HEK293 (cell line): ENCODE results near the gene RRAS.

Experiments used
- ELK4 ChIP-seq: IDR thresholded peaks from 2 replicates; pipeline ENCODE4 v1.6.1; 2011; ENCODE audit warnings: mild to moderate bottlenecking, low read depth, low read length, borderline replicate concordance
- GLIS2 ChIP-seq: fragments of 450-650 bp; formaldehyde crosslinking; IDR thresholded peaks from 2 replicates; pipeline ENCODE4 v1.5.1; 2016; ENCODE audit warnings: missing biosample characterization, missing genetic modification characterization
- IKZF3 ChIP-seq: fragments of 450-650 bp; IDR thresholded peaks from 2 replicates; pipeline ENCODE4 v1.5.0; 2018; ENCODE audit warnings: missing biosample characterization, mild to moderate bottlenecking, missing genetic modification characterization, moderate library complexity
- KLF7 ChIP-seq: fragments of 450-650 bp; formaldehyde crosslinking; IDR thresholded peaks from 2 replicates; pipeline ENCODE4 v1.5.1; 2016; ENCODE audit warnings: missing biosample characterization, missing genetic modification characterization, borderline replicate concordance
- PATZ1 ChIP-seq: fragments of 450-650 bp; formaldehyde crosslinking; IDR thresholded peaks from 2 replicates; pipeline ENCODE4 v1.5.1; 2016; ENCODE audit warnings: missing biosample characterization, missing genetic modification characterization
- PRDM1 ChIP-seq: fragments of 450-650 bp; formaldehyde crosslinking; IDR thresholded peaks from 2 replicates; pipeline ENCODE4; 2016; ENCODE audit warnings: missing biosample characterization, missing genetic modification characterization
- PRDM10 ChIP-seq: fragments of 450-650 bp; formaldehyde crosslinking; IDR thresholded peaks from 2 replicates; pipeline ENCODE4 v1.5.1; 2016; ENCODE audit warnings: missing biosample characterization, missing genetic modification characterization
- ZBTB10 ChIP-seq: fragments of 450-650 bp; formaldehyde crosslinking; IDR thresholded peaks from 2 replicates; pipeline ENCODE4 v1.5.1; 2016; ENCODE audit warnings: missing biosample characterization, missing genetic modification characterization
- ZBTB26 ChIP-seq: fragments of 450-650 bp; formaldehyde crosslinking; optimal IDR thresholded peaks from 2 replicates; pipeline ENCODE3; 2016; ENCODE audit warnings: missing biosample characterization, mild to moderate bottlenecking, missing genetic modification characterization
- ZBTB44 ChIP-seq: fragments of 450-650 bp; IDR thresholded peaks from 2 replicates; pipeline ENCODE4 v1.5.1; 2018; ENCODE audit warnings: missing biosample characterization, mild to moderate bottlenecking, missing genetic modification characterization
- ZEB2 ChIP-seq: fragments of 450-650 bp; formaldehyde crosslinking; IDR thresholded peaks from 2 replicates; pipeline ENCODE4 v1.5.1; 2016; ENCODE audit warnings: missing biosample characterization, missing genetic modification characterization
- ZFP37 ChIP-seq: fragments of 450-650 bp; formaldehyde crosslinking; IDR thresholded peaks from 2 replicates; pipeline ENCODE4 v1.5.1; 2016; ENCODE audit warnings: missing biosample characterization, missing genetic modification characterization
- ZFP69B ChIP-seq: fragments of 450-650 bp; formaldehyde crosslinking; IDR thresholded peaks from 2 replicates; pipeline ENCODE4 v1.5.1; 2016; ENCODE audit warnings: missing biosample characterization, missing genetic modification characterization
- ZNF2 ChIP-seq: fragments of 450-650 bp; formaldehyde crosslinking; IDR thresholded peaks from 2 replicates; pipeline ENCODE4 v1.5.1; 2016; ENCODE audit warnings: missing biosample characterization, missing genetic modification characterization
- ZNF274 ChIP-seq, 2 experiments: fragments of 200-500 bp in 1 of 2; fragments of 450-650 bp in 1 of 2; sonication (Bioruptor generic) in 1 of 2; formaldehyde crosslinking in 1 of 2; IDR thresholded peaks; 2 replicates each; pipeline versions ENCODE4 v1.5.1 to v1.6.1; 2014 to 2016; ENCODE audit warnings: borderline replicate concordance in 1 of 2, inconsistent platforms in 1 of 2, low read length in 1 of 2, missing biosample characterization in 1 of 2, missing genetic modification characterization in 1 of 2
- ZNF366 ChIP-seq: fragments of 450-650 bp; formaldehyde crosslinking; conservative IDR thresholded peaks from 2 replicates; pipeline ENCODE4 v1.5.1; 2016; ENCODE audit warnings: missing biosample characterization, missing genetic modification characterization
- ZNF639 ChIP-seq: fragments of 450-650 bp; formaldehyde crosslinking; IDR thresholded peaks from 2 replicates; pipeline ENCODE4 v1.5.1; 2016; ENCODE audit warnings: missing biosample characterization, missing genetic modification characterization
- ZNF658 ChIP-seq: fragments of 450-650 bp; formaldehyde crosslinking; IDR thresholded peaks from 2 replicates; pipeline ENCODE4; 2016; ENCODE audit warnings: missing biosample characterization, missing genetic modification characterization
- ZNF660 ChIP-seq: fragments of 450-650 bp; IDR thresholded peaks from 2 replicates; pipeline ENCODE4 v1.5.1; 2018; ENCODE audit warnings: missing biosample characterization, mild to moderate bottlenecking, missing genetic modification characterization
- ZNF677 ChIP-seq: fragments of 450-650 bp; IDR thresholded peaks from 2 replicates; pipeline ENCODE4 v1.5.0; 2018; ENCODE audit warnings: missing biosample characterization, mild to moderate bottlenecking, missing genetic modification characterization, moderate library complexity
- ZNF76 ChIP-seq: fragments of 450-650 bp; formaldehyde crosslinking; IDR thresholded peaks from 2 replicates; pipeline ENCODE4; 2016; ENCODE audit warnings: low read depth, missing biosample characterization, missing genetic modification characterization, borderline replicate concordance
- ZNF777 ChIP-seq: fragments of 450-650 bp; formaldehyde crosslinking; IDR thresholded peaks from 2 replicates; pipeline ENCODE4 v1.5.1; 2017; ENCODE audit warnings: missing biosample characterization, missing genetic modification characterization, borderline replicate concordance
- ZXDB ChIP-seq: fragments of 450-650 bp; formaldehyde crosslinking; IDR thresholded peaks from 2 replicates; pipeline ENCODE4 v1.5.1; 2016; ENCODE audit warnings: missing biosample characterization, missing genetic modification characterization

The RRAS gene

GRCh38 chr19:49665351-49666119 lies 25.6 kb upstream of the RRAS start, which contains the start of the genes BCL2L12 and IRF3 (continued):
- no peak for TF ChIP-seq ZNF274 (IDR thresholded peaks at IDR 0.05; ENCODE audit: low read length)
- 0 out of 2 replicates have a peak, but pooled peaks have one; percentile 28 for TF ChIP-seq ZNF274 (tag by site-specific recombination; IDR thresholded peaks at IDR 0.05; ENCODE audit: borderline replicate concordance)
- TF ChIP-seq PRDM1 (tag by site-specific recombination), result no peak
- peak; percentile 71; the same call in 1 of the 2 replicates for TF ChIP-seq ZFP37
- TF ChIP-seq ZNF677 (tag by site-specific recombination), result no peak
- TF ChIP-seq ZXDB (tag by site-specific recombination), result peak; percentile 38; the same call in 1 of the 2 replicates
- peak; percentile 56 for TF ChIP-seq ZBTB26 (tag by site-specific recombination)
- TF ChIP-seq ZNF660, result peak; percentile 36; the same call in 1 of the 2 replicates
- TF ChIP-seq ZBTB44 (tag by site-specific recombination), result peak; percentile 21; the same call in 1 of the 2 replicates
- TF ChIP-seq PRDM10 (tag by site-specific recombination), result peak; percentile 98
- peak; percentile 69; the same call in 1 of the 2 replicates for TF ChIP-seq ZNF777 (tag by site-specific recombination)
- peak; percentile 83 for TF ChIP-seq PATZ1
- 0 out of 2 replicates have a peak, but pooled peaks have one; percentile 15 for TF ChIP-seq KLF7 (tag by site-specific recombination)
- TF ChIP-seq ZNF366 (tag by site-specific recombination), result peak; percentile 61; the same call in 1 of the 2 replicates
- TF ChIP-seq ZNF2, result 0 out of 2 replicates have a peak, but pooled peaks have one; percentile 33
- TF ChIP-seq ZBTB10 (tag by site-specific recombination), result peak; percentile 67
- TF ChIP-seq ZFP69B (tag by site-specific recombination), result peak; percentile 72
- peak; percentile 60 for TF ChIP-seq ZEB2 (tag by site-specific recombination)
- TF ChIP-seq GLIS2, result peak; percentile 80
- no peak for TF ChIP-seq ZNF658 (tag by site-specific recombination)
- TF ChIP-seq ELK4, result peak; percentile 100
- TF ChIP-seq IKZF3 (tag by site-specific recombination), result peak; percentile 68
- TF ChIP-seq ZNF76 (tag by site-specific recombination), result peak; percentile 84; the same call in 1 of the 2 replicates
- TF ChIP-seq ZNF639 (tag by site-specific recombination), result no peak
